HL-60 (cell line): ENCODE results near the gene DMC1.
"Not testable (repeated sequence)": the region's sequence is repeated elsewhere in the genome, so short reads cannot be mapped to it uniquely, and the experiment has no call there.

Source experiments
- CTCF ChIP-seq: IDR thresholded peaks from one replicate; pipeline ENCODE4 v1.5.1; 2011; ENCODE audit warnings: low read length, control low read depth, inconsistent platforms; ENCODE audit not compliant: insufficient read depth
- POLR2AphosphoS5 ChIP-seq: IDR thresholded peaks from 2 replicates; pipeline ENCODE4 v1.6.1; 2012; ENCODE audit warnings: low read depth

GRCh38 chr22:38582923-38583322, 12.9 kb upstream of the DMC1 start:
- TF ChIP-seq CTCF, POLR2AphosphoS5: not testable (repeated sequence)
